Measurements from ENCODE around the gene IFFO2. TPM values are rescaled to one million over a fixed set of nuclear protein-coding genes. Genes with fewer than 3 reads are reported as not detected.
"Not testable (repeated sequence)": the region's sequence is repeated elsewhere in the genome, so short reads cannot be mapped to it uniquely, and the experiment has no call there.

IFFO2 gene
- total RNA-seq, 4 donors from 2014 or later = 4.1 to 19.4 (median 7.3) TPM

DNA sequence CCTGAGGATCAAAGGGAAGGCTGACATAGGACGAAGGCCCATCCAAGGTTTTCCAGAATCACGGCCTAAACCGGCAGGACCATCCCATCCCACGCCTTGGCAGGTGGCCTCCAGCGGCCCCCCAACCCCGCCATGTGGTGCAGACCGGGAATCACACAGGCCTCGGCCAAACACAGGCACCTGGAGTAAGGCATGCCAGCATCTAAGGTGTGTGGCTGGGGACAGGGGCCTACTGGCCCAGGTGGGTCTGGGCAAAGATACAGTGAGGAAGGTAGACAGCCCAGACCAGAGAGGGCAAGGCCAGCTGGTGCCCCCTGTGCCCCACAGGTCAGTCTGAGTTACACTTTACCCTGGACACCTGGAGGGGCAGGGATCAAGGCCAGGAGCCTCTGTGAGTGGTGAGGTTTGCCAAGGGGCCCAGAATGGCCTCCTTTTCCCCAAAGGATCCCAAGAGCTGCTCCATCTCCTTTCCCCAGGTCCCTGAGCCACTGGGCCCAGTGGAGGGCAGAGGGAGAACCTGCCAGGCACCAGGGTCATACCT is 84.3 kb downstream of the IFFO2 start:
- intact Hi-C loops (cut with DNase I; ENCODE audit: low total_unique reads) = no loop called here
- Histone ChIP-seq H3K9me3 (no peaks in the 10 kb centered on the region), H3K4me3 (no peak overlapping the region), H3K27ac (no peak overlapping the region), H3K27me3 (no peaks in the 10 kb centered on the region), H3K36me3 (no peaks in the 10 kb centered on the region), H3K4me1 (no peaks in the 10 kb centered on the region)
- TF ChIP-seq POLR2A (IDR thresholded peaks at IDR 0.05) = no peak
- TF ChIP-seq, protein P1, sequence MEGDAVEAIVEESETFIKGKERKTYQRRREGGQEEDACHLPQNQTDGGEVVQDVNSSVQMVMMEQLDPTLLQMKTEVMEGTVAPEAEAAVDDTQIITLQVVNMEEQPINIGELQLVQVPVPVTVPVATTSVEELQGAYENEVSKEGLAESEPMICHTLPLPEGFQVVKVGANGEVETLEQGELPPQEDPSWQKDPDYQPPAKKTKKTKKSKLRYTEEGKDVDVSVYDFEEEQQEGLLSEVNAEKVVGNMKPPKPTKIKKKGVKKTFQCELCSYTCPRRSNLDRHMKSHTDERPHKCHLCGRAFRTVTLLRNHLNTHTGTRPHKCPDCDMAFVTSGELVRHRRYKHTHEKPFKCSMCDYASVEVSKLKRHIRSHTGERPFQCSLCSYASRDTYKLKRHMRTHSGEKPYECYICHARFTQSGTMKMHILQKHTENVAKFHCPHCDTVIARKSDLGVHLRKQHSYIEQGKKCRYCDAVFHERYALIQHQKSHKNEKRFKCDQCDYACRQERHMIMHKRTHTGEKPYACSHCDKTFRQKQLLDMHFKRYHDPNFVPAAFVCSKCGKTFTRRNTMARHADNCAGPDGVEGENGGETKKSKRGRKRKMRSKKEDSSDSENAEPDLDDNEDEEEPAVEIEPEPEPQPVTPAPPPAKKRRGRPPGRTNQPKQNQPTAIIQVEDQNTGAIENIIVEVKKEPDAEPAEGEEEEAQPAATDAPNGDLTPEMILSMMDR (IDR thresholded peaks at IDR 0.05) = no peak
- DNase-seq = no peak

DNA sequence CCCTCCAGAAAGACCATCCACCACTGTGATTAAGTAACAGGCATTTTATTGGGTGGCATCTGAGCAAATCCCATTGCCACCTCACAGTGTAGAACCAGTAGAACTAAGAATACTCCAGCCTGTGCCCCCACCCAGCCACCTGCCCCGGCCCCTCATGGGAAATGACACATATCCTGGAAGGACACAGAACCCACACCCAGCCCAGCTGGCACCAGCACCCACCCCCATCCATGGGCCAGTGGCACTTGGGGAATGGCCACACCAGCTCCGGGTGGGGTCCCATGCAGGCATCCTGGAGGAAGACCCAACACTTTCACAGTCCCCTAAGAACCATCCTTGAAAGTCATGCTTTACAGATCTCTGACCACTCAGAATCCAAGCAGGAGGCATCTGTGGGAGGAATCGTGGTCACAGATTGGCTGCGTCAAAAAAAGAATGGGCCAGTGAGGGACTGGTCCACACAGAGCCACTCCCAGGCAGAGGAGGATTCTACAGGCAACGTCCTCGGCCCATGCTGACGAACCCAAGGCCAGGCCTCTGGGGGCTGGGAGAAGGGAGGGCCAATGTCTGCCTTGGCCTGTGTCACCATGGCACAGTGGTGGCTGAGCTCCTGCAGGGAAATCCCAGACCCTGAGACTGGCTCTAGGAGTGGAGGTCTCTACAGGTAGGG is 84.9 kb downstream of the IFFO2 start:
- no peaks in the 10 kb centered on the region for H3K9me3 ChIP-seq
- H3K27ac ChIP-seq = no peak overlapping the region
- H3K4me1 ChIP-seq = no peaks in the 10 kb centered on the region
- intact Hi-C loops (cut with DNase I; ENCODE audit: low total_unique reads) = no loop called here
- TF ChIP-seq POLR2A (IDR thresholded peaks at IDR 0.05) = no peak
- TF ChIP-seq, protein P1 (IDR thresholded peaks at IDR 0.05) = no peak
- no peak overlapping the region for H3K4me3 ChIP-seq
- DNase-seq = no peak
- no peaks in the 10 kb centered on the region for H3K36me3 ChIP-seq
- H3K27me3 ChIP-seq = no peaks in the 10 kb centered on the region

DNA sequence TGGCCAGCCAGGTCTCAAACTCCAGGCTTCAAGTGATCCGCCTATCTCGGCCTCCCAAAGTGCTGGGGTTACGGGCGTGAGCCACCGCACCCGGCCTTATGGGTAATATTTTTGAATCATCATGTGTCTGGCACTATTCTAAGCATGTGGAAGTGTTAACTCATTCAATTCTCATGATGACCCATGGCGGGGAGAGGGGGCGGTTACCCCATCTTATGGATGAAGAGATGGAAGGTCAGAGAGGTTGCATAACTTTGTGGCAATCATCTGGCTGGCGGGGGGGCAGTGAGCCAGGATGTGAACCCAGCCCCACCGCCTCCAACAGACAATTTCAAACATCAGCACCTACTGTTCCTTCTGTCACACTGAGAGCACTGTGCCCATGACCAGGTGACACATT is 85.5 kb downstream of the IFFO2 start:
- Histone ChIP-seq H3K9me3 (no peaks in the 10 kb centered on the region), H3K4me1 (no peaks in the 10 kb centered on the region), H3K36me3 (no peaks in the 10 kb centered on the region), H3K27me3 (no peaks in the 10 kb centered on the region), H3K27ac (no peak overlapping the region), H3K4me3 (no peak overlapping the region)
- intact Hi-C loops (cut with DNase I; ENCODE audit: low total_unique reads) = no loop called here
- TF ChIP-seq POLR2A (IDR thresholded peaks at IDR 0.05) = no peak
- TF ChIP-seq, protein P1 (IDR thresholded peaks at IDR 0.05) = no peak
- no peak for DNase-seq

DNA sequence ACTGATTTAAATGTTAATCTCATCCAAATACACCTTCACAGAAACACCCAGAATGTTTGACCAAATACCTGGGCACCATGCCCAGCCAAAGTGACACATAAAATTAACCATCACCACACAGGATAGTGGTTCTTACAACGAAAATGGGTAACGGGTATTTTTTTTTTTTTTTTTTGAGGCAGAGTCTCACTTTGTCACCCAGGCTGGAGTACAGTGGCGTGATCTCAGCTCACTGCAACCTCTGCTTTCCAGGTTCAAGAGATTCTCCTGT is 85.9 kb downstream of the IFFO2 start:
- H3K9me3 ChIP-seq; DNase-seq; intact Hi-C loops (cut with DNase I; ENCODE audit: low total_unique reads); H3K36me3 ChIP-seq; H3K4me3 ChIP-seq; H3K27me3 ChIP-seq; H3K27ac ChIP-seq; H3K4me1 ChIP-seq: not testable (repeated sequence)

DNA sequence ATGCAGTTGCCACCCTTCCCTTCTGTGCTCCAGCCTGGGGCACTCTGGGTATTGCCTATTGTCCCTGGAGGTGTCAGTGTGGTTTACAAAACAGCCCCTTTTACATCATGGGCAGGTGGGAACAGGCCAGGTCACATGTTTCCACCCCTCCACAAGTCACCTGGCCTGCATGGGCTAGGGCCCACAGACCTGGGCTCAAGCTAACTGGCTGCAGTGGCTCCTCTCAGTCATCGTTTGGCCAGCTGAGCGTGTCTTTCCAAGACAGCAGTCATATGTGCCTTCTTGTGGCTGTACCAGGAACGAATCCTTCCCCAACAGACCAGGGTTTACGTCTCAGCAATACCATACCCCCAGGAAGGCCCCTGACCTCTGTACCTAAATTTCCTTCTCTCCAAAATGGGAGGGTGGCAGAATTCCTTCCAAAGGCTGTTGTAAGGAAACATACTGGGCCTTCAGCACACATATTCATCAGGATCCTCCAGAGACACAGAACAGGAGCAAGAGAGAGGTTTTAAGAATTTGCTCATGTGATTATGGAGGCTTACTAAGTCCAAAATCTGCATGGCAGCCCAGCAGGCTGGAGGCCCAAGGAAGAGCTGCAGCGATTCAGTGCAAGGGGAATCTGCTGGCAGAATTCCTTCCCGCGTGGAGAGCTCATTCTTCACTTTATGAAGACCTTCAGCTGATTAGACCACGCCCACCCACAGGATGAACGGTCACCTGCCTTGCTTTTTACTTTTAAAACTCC is 86.5 kb downstream of the IFFO2 start:
- Histone ChIP-seq H3K27me3 (no peaks in the 10 kb centered on the region), H3K4me3 (no peak overlapping the region), H3K4me1 (no peaks in the 10 kb centered on the region), H3K9me3 (no peaks in the 10 kb centered on the region), H3K36me3 (no peaks in the 10 kb centered on the region), H3K27ac (no peak overlapping the region)
- intact Hi-C loops (cut with DNase I; ENCODE audit: low total_unique reads) = no loop called here
- no peak for DNase-seq
- no peak for TF ChIP-seq POLR2A (IDR thresholded peaks at IDR 0.05)
- TF ChIP-seq, protein P1 (IDR thresholded peaks at IDR 0.05) = no peak
